Astrocyte of the cerebellum (primary cell): ENCODE results near the gene HLTF.
"Not testable (repeated sequence)": the region's sequence is repeated elsewhere in the genome, so short reads cannot be mapped to it uniquely, and the experiment has no call there.

Experiments used
- DNase-seq: peaks from one replicate; pipeline ENCODE4 v3.0.0-alpha.2; 2011; ENCODE audit warnings: low read depth
- H3K4me3 ChIP-seq: 2 replicates; pipeline ENCODE4 v1.5.1; 2011; ENCODE audit warnings: mild to moderate bottlenecking, low read depth, low read length, moderate library complexity
- in situ Hi-C: cut with HindIII; loops from 2 replicates; pipeline ENCODE4 v1.10.0; 2017; ENCODE audit warnings: low sequenced_read_pairs
- TF ChIP-seq, protein P1 (sequence below): IDR thresholded peaks from 2 replicates; pipeline ENCODE4 v1.5.1; 2012; ENCODE audit warnings: low read length, low read depth, moderate library complexity, mild to moderate bottlenecking; ENCODE audit errors: missing control alignments

HLTF gene

DNA sequence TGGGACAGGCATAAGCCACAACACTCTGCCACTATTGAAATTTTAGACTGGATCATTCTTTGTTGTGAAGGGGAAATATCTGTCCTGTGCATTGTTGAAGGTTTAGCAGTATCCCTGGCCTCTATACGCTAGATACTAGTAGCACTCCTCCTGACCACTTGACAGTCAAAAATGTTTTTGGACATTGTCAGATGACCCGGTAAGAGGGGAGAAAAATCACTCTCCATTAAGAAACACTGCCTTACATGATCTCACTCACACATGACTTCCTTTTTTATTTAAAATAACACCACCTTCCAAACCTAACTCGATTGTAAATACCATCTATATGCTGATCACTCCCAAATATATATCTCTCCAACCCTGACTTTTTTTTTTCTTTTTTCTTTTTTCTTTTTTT is 15.3 kb upstream of the HLTF start:
- H3K4me3 ChIP-seq: no peak overlapping the region
- DNase-seq: no peak
- in situ Hi-C loops: loop anchor here (25.0 kb wide), 1 partner anchor 186 kb away; no protein-coding TSS in a partner anchor
- TF ChIP-seq, protein P1, sequence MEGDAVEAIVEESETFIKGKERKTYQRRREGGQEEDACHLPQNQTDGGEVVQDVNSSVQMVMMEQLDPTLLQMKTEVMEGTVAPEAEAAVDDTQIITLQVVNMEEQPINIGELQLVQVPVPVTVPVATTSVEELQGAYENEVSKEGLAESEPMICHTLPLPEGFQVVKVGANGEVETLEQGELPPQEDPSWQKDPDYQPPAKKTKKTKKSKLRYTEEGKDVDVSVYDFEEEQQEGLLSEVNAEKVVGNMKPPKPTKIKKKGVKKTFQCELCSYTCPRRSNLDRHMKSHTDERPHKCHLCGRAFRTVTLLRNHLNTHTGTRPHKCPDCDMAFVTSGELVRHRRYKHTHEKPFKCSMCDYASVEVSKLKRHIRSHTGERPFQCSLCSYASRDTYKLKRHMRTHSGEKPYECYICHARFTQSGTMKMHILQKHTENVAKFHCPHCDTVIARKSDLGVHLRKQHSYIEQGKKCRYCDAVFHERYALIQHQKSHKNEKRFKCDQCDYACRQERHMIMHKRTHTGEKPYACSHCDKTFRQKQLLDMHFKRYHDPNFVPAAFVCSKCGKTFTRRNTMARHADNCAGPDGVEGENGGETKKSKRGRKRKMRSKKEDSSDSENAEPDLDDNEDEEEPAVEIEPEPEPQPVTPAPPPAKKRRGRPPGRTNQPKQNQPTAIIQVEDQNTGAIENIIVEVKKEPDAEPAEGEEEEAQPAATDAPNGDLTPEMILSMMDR: no peak

DNA sequence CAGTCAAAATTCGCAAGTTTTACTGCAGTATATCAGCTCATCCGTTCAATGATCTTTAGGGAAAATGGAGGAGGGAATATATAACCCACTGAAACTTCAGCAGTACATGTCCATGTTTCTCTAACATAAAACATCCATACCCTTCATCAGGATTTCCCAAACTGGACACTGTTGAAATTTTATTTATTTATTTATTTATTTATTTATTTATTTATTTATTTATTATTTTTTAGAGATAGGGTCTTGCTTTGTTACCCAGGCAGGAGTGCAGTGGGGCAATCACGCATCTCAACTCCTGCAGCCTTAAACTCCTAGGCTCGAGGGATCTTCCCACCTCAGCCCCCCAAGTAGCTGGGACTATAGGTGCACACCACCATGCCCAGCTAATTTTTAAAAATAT is 14.8 kb upstream of the HLTF start:
- no peak overlapping the region for H3K4me3 ChIP-seq
- TF ChIP-seq, protein P1: no peak
- no peak for DNase-seq
- in situ Hi-C loops: loop anchor here (25.0 kb wide), 1 partner anchor 186 kb away; no protein-coding TSS in a partner anchor

DNA sequence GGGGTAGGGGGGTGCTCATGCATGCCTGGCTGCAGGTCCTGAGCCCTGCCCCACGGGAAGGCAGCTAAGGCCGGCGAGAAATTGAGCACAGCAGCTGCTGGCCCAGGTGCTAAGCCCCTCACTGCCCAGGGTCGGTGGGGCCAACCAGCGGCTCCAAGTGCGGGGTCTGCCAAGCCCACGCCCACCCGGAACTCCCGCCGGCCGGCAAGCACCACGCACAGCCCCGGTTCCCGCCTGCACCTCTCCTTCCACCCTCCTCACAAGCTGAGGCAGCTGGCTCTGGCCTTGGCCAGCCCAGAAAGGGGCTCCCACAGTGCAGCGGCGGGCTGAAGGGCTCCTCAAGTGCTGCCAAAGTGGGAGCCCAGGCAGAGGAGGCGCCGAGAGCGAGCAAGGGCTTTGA is 11.7 kb upstream of the HLTF start:
- DNase-seq, H3K4me3 ChIP-seq, in situ Hi-C loops: not testable (repeated sequence)

DNA sequence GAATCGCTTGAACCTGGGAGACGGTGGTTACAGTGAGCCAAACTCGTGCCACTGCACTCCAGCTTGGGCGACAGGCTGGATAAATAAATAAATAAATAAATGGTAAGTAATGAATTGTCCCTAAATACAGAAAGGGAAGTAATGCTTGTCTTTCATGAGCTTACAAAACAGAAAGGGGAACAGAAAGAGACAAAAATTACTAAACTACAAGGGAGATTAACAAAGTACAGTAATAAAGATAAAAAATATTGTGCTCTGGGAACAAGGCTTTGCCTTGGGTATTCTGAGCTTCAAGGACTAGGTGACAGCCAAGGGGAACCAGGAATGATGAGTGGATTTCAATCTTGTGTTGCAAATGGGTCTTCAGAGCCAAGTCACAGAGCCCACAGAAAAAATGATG is 9.2 kb upstream of the HLTF start:
- H3K4me3 ChIP-seq: no peak overlapping the region

DNA sequence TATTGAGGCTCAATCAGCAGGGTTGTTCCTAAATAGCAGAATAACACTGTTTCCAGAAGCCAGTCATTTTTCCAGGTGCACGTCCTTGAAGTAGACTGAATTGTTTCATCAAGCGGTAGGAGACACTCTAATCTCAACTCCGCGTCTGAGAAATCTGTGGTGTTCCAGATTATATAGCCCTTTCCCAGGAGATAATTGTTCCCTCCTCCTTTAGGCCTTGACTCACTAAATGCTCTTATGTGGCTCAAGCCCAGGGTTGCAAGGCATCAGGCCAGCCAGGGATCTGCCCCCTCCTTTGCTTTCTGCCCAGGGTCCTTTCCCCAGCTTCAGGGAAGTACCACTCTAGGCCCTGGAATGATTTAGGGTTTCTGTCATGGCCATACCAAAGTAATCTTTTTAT is 5.7 kb upstream of the HLTF start:
- DNase-seq: no peak
- no peak overlapping the region for H3K4me3 ChIP-seq
- TF ChIP-seq, protein P1: no peak
- in situ Hi-C loops: no loop called here

More for the DNA sequence above, 9.2 kb upstream of the HLTF start:
- TF ChIP-seq, protein P1: no peak
- DNase-seq: no peak
- in situ Hi-C loops: no loop called here

DNA sequence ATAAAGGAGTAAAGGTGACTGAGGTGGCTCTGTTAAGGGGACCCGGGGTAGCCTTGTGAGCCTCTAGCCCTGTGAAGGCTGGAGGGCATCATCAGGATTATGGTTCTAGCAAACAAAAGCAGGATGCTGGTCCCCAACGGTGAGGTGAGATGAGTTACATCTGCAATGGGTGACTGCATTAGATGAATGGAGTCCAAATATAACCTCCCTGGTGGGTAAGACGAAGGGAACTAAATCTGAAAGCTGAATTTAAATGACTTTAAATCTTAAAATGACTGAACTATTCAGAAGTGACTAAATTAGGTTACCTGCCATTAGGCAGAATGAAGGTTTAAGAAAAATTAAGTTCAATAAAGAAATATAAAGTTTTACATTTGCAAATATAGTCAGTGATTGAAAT is 4.6 kb upstream of the HLTF start:
- no peak for DNase-seq
- TF ChIP-seq, protein P1: no peak
- in situ Hi-C loops: no loop called here
- H3K4me3 ChIP-seq: no peak overlapping the region

DNA sequence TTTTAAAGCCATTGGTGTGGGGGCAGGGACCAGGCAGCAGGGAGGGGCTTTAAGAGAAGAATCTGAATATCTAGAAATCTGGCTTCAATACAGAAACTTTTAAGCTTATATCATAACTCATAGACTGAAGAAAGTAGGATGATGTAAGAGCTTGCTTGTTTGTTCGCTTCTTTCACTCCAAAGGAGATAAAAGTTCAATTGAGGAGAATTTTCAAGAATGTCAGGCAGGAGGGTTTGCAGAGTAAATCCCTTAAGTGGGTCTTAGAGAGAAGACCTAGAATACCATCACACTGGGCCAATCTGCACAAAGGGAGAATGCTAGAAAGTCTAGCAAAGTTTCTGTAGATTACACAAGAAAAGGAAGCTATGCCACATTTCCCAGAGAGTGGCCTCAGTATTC is 4.1 kb upstream of the HLTF start:
- H3K4me3 ChIP-seq: no peak overlapping the region
- in situ Hi-C loops: no loop called here
- DNase-seq: no peak
- TF ChIP-seq, protein P1: no peak
